Measurements from ENCODE around the gene PPM1G. TPM values are rescaled to one million over a fixed set of nuclear protein-coding genes. Genes with fewer than 3 reads are reported as not detected.
"Not testable (repeated sequence)": the region's sequence is repeated elsewhere in the genome, so short reads cannot be mapped to it uniquely, and the experiment has no call there.

The PPM1G gene
- total RNA-seq, 2 donors from 2014 or later: 37.7 to 42.4 TPM

GRCh38 chr2:27435628-27436027 lies 26.2 kb upstream of the PPM1G start:
- TF ChIP-seq CTCF (IDR thresholded peaks at IDR 0.05): no peak
- peaks cover 0 to 27% of the 10 kb centered on the region in 2 donors for H3K4me1 ChIP-seq
- no peaks in the 10 kb centered on the region for H3K27me3 ChIP-seq
- no peak overlapping the region for H3K27ac ChIP-seq
- no peak overlapping the region for H3K4me3 ChIP-seq
- H3K36me3 ChIP-seq: peaks cover 72% of the 10 kb centered on the region
- no peak for DNase-seq (ENCODE audit: low spot score)
- H3K9me3 ChIP-seq: no peaks in the 10 kb centered on the region

GRCh38 chr2:27431395-27431794 lies 22.0 kb upstream of the PPM1G start:
- TF ChIP-seq CTCF (IDR thresholded peaks at IDR 0.05): no peak
- Histone ChIP-seq H3K9me3 (no peaks in the 10 kb centered on the region), H3K36me3 (peaks cover 34% of the 10 kb centered on the region), H3K4me3 (no peak overlapping the region), H3K27me3 (no peaks in the 10 kb centered on the region), H3K4me1 (peaks cover 0 to 40% of the 10 kb centered on the region in 2 donors), H3K27ac (no peak overlapping the region)
- no peak for DNase-seq (ENCODE audit: low spot score)

- Histone ChIP-seq H3K9me3 (no peaks in the 10 kb centered on the region), H3K36me3 (peaks cover 11% of the 10 kb centered on the region), H3K4me1 (peaks cover 0 to 40% of the 10 kb centered on the region in 2 donors), H3K4me3 (peak overlapping the region; percentile 98 to 99), H3K27me3 (no peaks in the 10 kb centered on the region), H3K27ac (peak overlapping the region; percentile 99)
- peak; percentile 76 for DNase-seq (ENCODE audit: low spot score)
- no peak for TF ChIP-seq CTCF (IDR thresholded peaks at IDR 0.05)
Measured at GRCh38 chr2:27428978-27429541, 19.7 kb upstream of the PPM1G start.

GRCh38 chr2:27428213-27428977 lies 19.0 kb upstream of the PPM1G start, which contains the start of gene NRBP1:
NRBP1 (plus strand) TSS chr2:27428631; CDS start chr2:27433274, 4,643 bp downstream.
- DNase-seq (ENCODE audit: low spot score): peak; percentile 90
- peaks cover 0 to 40% of the 10 kb centered on the region in 2 donors for H3K4me1 ChIP-seq
- H3K36me3 ChIP-seq: peaks cover 4% of the 10 kb centered on the region
- peak in 1 of 2 donors; percentile 26 for TF ChIP-seq CTCF (IDR thresholded peaks at IDR 0.05)
- H3K4me3 ChIP-seq: peak within 1 kb of the TSS; percentile 98 to 99
- no peaks in the 10 kb centered on the region for H3K9me3 ChIP-seq
- H3K27me3 ChIP-seq: no peaks in the 10 kb centered on the region
- H3K27ac ChIP-seq: peak within 1 kb of the TSS; percentile 99

- no peak for DNase-seq (ENCODE audit: low spot score)
- peak overlapping the region; percentile 99 for H3K27ac ChIP-seq
Measured at GRCh38 chr2:27427863-27428212, 18.4 kb upstream of the PPM1G start.

GRCh38 chr2:27425039-27425438 lies 15.6 kb upstream of the PPM1G start:
- not testable (repeated sequence) for H3K4me1 ChIP-seq; H3K36me3 ChIP-seq; H3K27me3 ChIP-seq; DNase-seq (ENCODE audit: low spot score); H3K27ac ChIP-seq; H3K4me3 ChIP-seq; H3K9me3 ChIP-seq

More at GRCh38 chr2:27427863-27428212, 18.4 kb upstream of the PPM1G start:
- Histone ChIP-seq H3K27me3 (no peaks in the 10 kb centered on the region), H3K4me1 (peaks cover 0 to 36% of the 10 kb centered on the region in 2 donors), H3K36me3 (no peaks in the 10 kb centered on the region), H3K9me3 (no peaks in the 10 kb centered on the region), H3K4me3 (peak overlapping the region; percentile 98 to 99)
- no peak for TF ChIP-seq CTCF (IDR thresholded peaks at IDR 0.05)

All from right atrium auricular region (tissue), 2 donors.